HG03039 (cell line): Measurements from ENCODE around the gene IMMP2L.

Source experiments
- ATAC-seq: cut with Tn5 transposase; IDR thresholded peaks from one replicate; pipeline ENCODE4 v1.9.1; 2021; ENCODE audit warnings: mild to moderate bottlenecking, moderate library complexity; ENCODE audit not compliant: unreplicated experiment

The IMMP2L gene

GRCh38 chr7:111407258-111407657 is 155.0 kb downstream of the IMMP2L start:
- ATAC-seq, result no peak

- ATAC-seq, result no peak
Observed at GRCh38 chr7:111405621-111406020, 156.7 kb downstream of the IMMP2L start.

- no peak for ATAC-seq
Observed at GRCh38 chr7:111401516-111401915, 160.8 kb downstream of the IMMP2L start.

- ATAC-seq, result no peak
Observed at GRCh38 chr7:111400088-111400487, 162.2 kb downstream of the IMMP2L start.

GRCh38 chr7:111394891-111395290 is 167.4 kb downstream of the IMMP2L start:
- no peak for ATAC-seq

- ATAC-seq, result no peak
Observed at GRCh38 chr7:111393011-111393754, 169.1 kb downstream of the IMMP2L start.

- no peak for ATAC-seq
Observed at GRCh38 chr7:111392294-111392693, 170.0 kb downstream of the IMMP2L start.

- no peak for ATAC-seq
Observed at GRCh38 chr7:111390000-111390399, 172.3 kb downstream of the IMMP2L start.

GRCh38 chr7:111388912-111389311 is 173.4 kb downstream of the IMMP2L start:
- ATAC-seq, result peak; percentile 83

GRCh38 chr7:111388016-111388415 is 174.3 kb downstream of the IMMP2L start:
- ATAC-seq, result no peak

- no peak for ATAC-seq
Observed at GRCh38 chr7:111384065-111384891, 178.0 kb downstream of the IMMP2L start.

- ATAC-seq, result no peak
Observed at GRCh38 chr7:111383133-111383532, 179.2 kb downstream of the IMMP2L start.

- no peak for ATAC-seq
Observed at GRCh38 chr7:111381590-111381989, 180.7 kb downstream of the IMMP2L start.

GRCh38 chr7:111380945-111381344 is 181.3 kb downstream of the IMMP2L start:
- ATAC-seq, result no peak

- no peak for ATAC-seq
Observed at GRCh38 chr7:111374027-111374426, 188.3 kb downstream of the IMMP2L start.

GRCh38 chr7:111371437-111371836 is 190.9 kb downstream of the IMMP2L start:
- no peak for ATAC-seq

- no peak for ATAC-seq
Observed at GRCh38 chr7:111370002-111370401, 192.3 kb downstream of the IMMP2L start.

- ATAC-seq, result no peak
Observed at GRCh38 chr7:111368381-111369065, 193.8 kb downstream of the IMMP2L start.

- ATAC-seq, result no peak
Observed at GRCh38 chr7:111364413-111364812, 197.9 kb downstream of the IMMP2L start.

GRCh38 chr7:111363099-111363498 is 199.2 kb downstream of the IMMP2L start:
- ATAC-seq, result no peak

GRCh38 chr7:111362506-111363054 is 199.7 kb downstream of the IMMP2L start:
- no peak for ATAC-seq
